HCT116 (cell line): ENCODE data around the gene ETFA. TPM values are rescaled to one million over a fixed set of nuclear protein-coding genes. Genes with fewer than 3 reads are reported as not detected.

Source experiments
- ATAC-seq: fragments of 200-7000 bp; cut with Tn5 transposase; 2 replicates; pipeline ENCODE4 v1.9.1; 2020; ENCODE audit warnings: mild to moderate bottlenecking, moderate library complexity
- BruUV-seq: library from RNA; stranded (reverse); fragments of 400-500 nt; replicated peaks from 2 replicates; lab custom pipeline; 2021; lab: Mats Ljungman, UMichigan
- CTCF ChIA-PET: fragments of 300-600 bp; sonication (Branson Sonifier 250); formaldehyde crosslinking; loops from one replicate; lab custom pipeline; 2021; ENCODE audit warnings: antibody characterized with exemption; lab: Charles Lee
- POLR2A ChIA-PET: fragments of 300-600, 350-600 bp; sonication (Branson Sonifier 250); formaldehyde crosslinking; loops from one replicate; lab custom pipeline; 2021; ENCODE audit warnings: antibody characterized with exemption; lab: Charles Lee
- RAD21 ChIA-PET, 2 experiments: fragments of 300-600 bp; sonication (Branson Sonifier 250); formaldehyde crosslinking; loops; one replicate each; lab custom pipeline; 2023; ENCODE audit warnings: low total read pairs in 2 of 2; ENCODE audit not compliant: uncharacterized antibody in 2 of 2, unreplicated experiment in 2 of 2, low non-redundant PET in 1 of 2; lab: Charles Lee
- DNase-seq: peaks from one replicate; pipeline ENCODE4 v3.0.0-alpha.2; 2010; ENCODE audit warnings: low read depth, low spot score
- H2AFZ ChIP-seq: fragments of 200-600 bp; shearing (Covaris generic), sonication (generic); 2 replicates; pipeline ENCODE4 v1.6.1; 2017; ENCODE audit warnings: low read depth, mixed run types, mixed read lengths, antibody characterized with exemption, low read length; ENCODE audit not compliant: poor library complexity, severe bottlenecking
- H3K27ac ChIP-seq: 2 replicates; pipeline ENCODE4 v1.5.1; 2012; ENCODE audit warnings: low read depth, low read length
- H3K27me3 ChIP-seq: fragments of 200-600 bp; sonication (generic); 2 replicates; pipeline ENCODE4 v1.6.1; 2016; ENCODE audit warnings: mixed run types, low read length, mixed read lengths; ENCODE audit not compliant: insufficient read depth
- H3K36me3 ChIP-seq, 2 experiments: fragments of 200-500 bp in 1 of 2; fragments of 200-600 bp in 1 of 2; sonication (Bioruptor generic) in 1 of 2; sonication (generic) in 1 of 2; 2 replicates each; pipeline versions ENCODE4 v1.5.1 to v1.6.1; 2014 to 2016; ENCODE audit warnings: low read length in 2 of 2, inconsistent platforms in 1 of 2, mixed read lengths in 1 of 2, mixed run types in 1 of 2; ENCODE audit not compliant: insufficient read depth in 2 of 2, control insufficient read depth in 1 of 2
- H3K4me1 ChIP-seq, 2 experiments: fragments of 200-600 bp in 1 of 2; sonication (generic) in 1 of 2; 2 replicates each; pipeline versions ENCODE4 v1.5.1 to v1.6.1; 2012 to 2017; ENCODE audit warnings: low read length in 2 of 2, inconsistent platforms in 1 of 2, mild to moderate bottlenecking in 1 of 2, mixed read lengths in 1 of 2, mixed run types in 1 of 2, moderate library complexity in 1 of 2; ENCODE audit not compliant: insufficient read depth in 2 of 2, control insufficient read depth in 1 of 2
- H3K4me2 ChIP-seq: fragments of 200-600 bp; sonication (generic); 2 replicates; pipeline ENCODE4 v1.6.1; 2017; ENCODE audit warnings: mixed run types, low read length, mixed read lengths
- H3K4me3 ChIP-seq, 2 experiments: fragments of 200-600 bp in 1 of 2; sonication (generic) in 1 of 2; replicated peaks in 1 of 2; 2 replicates each; pipeline ENCODE4 v1.5.1; 2011 to 2016; ENCODE audit warnings: low read length in 2 of 2, control low read depth in 1 of 2, low read depth in 1 of 2, mild to moderate bottlenecking in 1 of 2, mixed read lengths in 1 of 2, mixed run types in 1 of 2
- H3K79me2 ChIP-seq: fragments of 200-600 bp; sonication (generic); 2 replicates; pipeline ENCODE4 v1.6.1; 2017; ENCODE audit warnings: mild to moderate bottlenecking, mixed run types, low read length, moderate library complexity, mixed read lengths; ENCODE audit not compliant: insufficient read depth
- H3K9ac ChIP-seq: fragments of 200-600 bp; sonication (generic); 2 replicates; pipeline ENCODE4 v1.6.1; 2016; ENCODE audit warnings: low read length, mixed read lengths
- H3K9me2 ChIP-seq: fragments of 200-600 bp; sonication (generic), shearing (Covaris generic); 2 replicates; pipeline ENCODE4 v1.6.1; 2017; ENCODE audit warnings: mixed run types, mild to moderate bottlenecking, moderate library complexity; ENCODE audit not compliant: insufficient read depth
- H3K9me3 ChIP-seq, 2 experiments: fragments of 200-500 bp in 1 of 2; fragments of 200-600 bp in 1 of 2; sonication (Bioruptor generic) in 1 of 2; sonication (generic) in 1 of 2; 2 replicates each; pipeline ENCODE4 v1.6.1; 2014 to 2017; ENCODE audit warnings: low read length in 2 of 2, mixed read lengths in 2 of 2, inconsistent platforms in 1 of 2, low read depth in 1 of 2, mild to moderate bottlenecking in 1 of 2, mixed run types in 1 of 2, moderate library complexity in 1 of 2; ENCODE audit not compliant: control insufficient read depth in 1 of 2, insufficient read depth in 1 of 2
- H4K20me1 ChIP-seq: fragments of 200-600 bp; sonication (generic), shearing (Covaris generic); 2 replicates; pipeline ENCODE4 v1.6.1; 2017; ENCODE audit warnings: mixed run types, mild to moderate bottlenecking, moderate library complexity; ENCODE audit not compliant: insufficient read depth
- CBX3 ChIP-seq: IDR thresholded peaks from 2 replicates; pipeline ENCODE4 v1.6.1; 2012; ENCODE audit warnings: low read depth
- CEBPB ChIP-seq: IDR thresholded peaks from 2 replicates; pipeline ENCODE4 v1.6.1; 2012; ENCODE audit warnings: low read depth
- CTCF ChIP-seq, 3 experiments: fragments of 200-600 bp in 1 of 3; sonication (generic) in 1 of 3; IDR thresholded peaks in 2 of 3; conservative IDR thresholded peaks in 1 of 3; 2 replicates each; pipeline ENCODE4 v1.5.1; 2012 to 2017; ENCODE audit warnings: low read depth in 2 of 3, low read length in 2 of 3, antibody characterized with exemption in 1 of 3, borderline replicate concordance in 1 of 3, control low read depth in 1 of 3, mild to moderate bottlenecking in 1 of 3, mixed read lengths in 1 of 3, mixed run types in 1 of 3, moderate library complexity in 1 of 3; ENCODE audit not compliant: insufficient read depth in 1 of 3
- EGR1 ChIP-seq: IDR thresholded peaks from 2 replicates; pipeline ENCODE4 v1.6.1; 2012; ENCODE audit warnings: low read depth
- ELF1 ChIP-seq: IDR thresholded peaks from 2 replicates; pipeline ENCODE4 v1.6.1; 2012; ENCODE audit warnings: low read depth, borderline replicate concordance
- EZH2phosphoT487 ChIP-seq: fragments of 200-600 bp; IDR thresholded peaks from 2 replicates; pipeline ENCODE4 v1.6.1; 2018; ENCODE audit warnings: antibody characterized with exemption, borderline replicate concordance
- JUND ChIP-seq: IDR thresholded peaks from 2 replicates; pipeline ENCODE4 v1.6.1; 2012
- POLR2A ChIP-seq: IDR thresholded peaks from 2 replicates; pipeline ENCODE4 v1.7.0; 2011; ENCODE audit warnings: borderline replicate concordance; ENCODE audit not compliant: insufficient read depth, insufficient read length; ENCODE audit errors: extremely low read depth
- POLR2AphosphoS5 ChIP-seq: IDR thresholded peaks from 2 replicates; pipeline ENCODE4 v1.6.1; 2011; ENCODE audit warnings: mild to moderate bottlenecking, low read depth, low read length, moderate library complexity
- RAD21 ChIP-seq: IDR thresholded peaks from 2 replicates; pipeline ENCODE4 v1.6.1; 2012; ENCODE audit warnings: low read depth, mild to moderate bottlenecking
- REST ChIP-seq: IDR thresholded peaks from 2 replicates; pipeline ENCODE4 v1.6.1; 2012; ENCODE audit warnings: low read depth
- SIN3A ChIP-seq: IDR thresholded peaks from 2 replicates; pipeline ENCODE4 v1.6.1; 2012; ENCODE audit warnings: low read depth
- SRF ChIP-seq: IDR thresholded peaks from 2 replicates; pipeline ENCODE4 v1.6.1; 2012; ENCODE audit warnings: low read depth
- TCF7L2 ChIP-seq: IDR thresholded peaks from 2 replicates; pipeline ENCODE4 v1.7.0; 2011; ENCODE audit warnings: borderline replicate concordance, inconsistent platforms; ENCODE audit not compliant: insufficient read depth, insufficient read length; ENCODE audit errors: extremely low read depth
- YY1 ChIP-seq: IDR thresholded peaks from 2 replicates; pipeline ENCODE4 v1.6.1; 2011; ENCODE audit warnings: low read length, low read depth, moderate library complexity, mild to moderate bottlenecking; ENCODE audit not compliant: insufficient replicate concordance; ENCODE audit errors: extremely low read depth
- ZFX ChIP-seq: fragments of 450-650 bp; IDR thresholded peaks from 2 replicates; pipeline ENCODE4 v1.6.1; 2017
- ZNF274 ChIP-seq: fragments of 200-500 bp; sonication (Bioruptor generic); IDR thresholded peaks from 2 replicates; pipeline ENCODE4 v1.6.1; 2014; ENCODE audit warnings: mild to moderate bottlenecking, low read depth, low read length, inconsistent platforms
- intact Hi-C: fragments of 100-400 bp; cut with micrococcal nuclease; formaldehyde crosslinking; loops from 2 replicates; pipeline ENCODE4 v1.10.0; 2022
- total RNA-seq: library from RNA; stranded (reverse); gene quantifications from one replicate; pipeline ENCODE4 v1.2.1, GENCODE V29; 2021; ENCODE audit not compliant: unreplicated experiment
- TF ChIP-seq, protein P1 (sequence below): IDR thresholded peaks from 2 replicates; pipeline ENCODE4 v1.6.1; 2011; ENCODE audit warnings: mild to moderate bottlenecking, low read length, moderate library complexity; ENCODE audit not compliant: insufficient replicate concordance; ENCODE audit errors: extremely low read depth
- TF ChIP-seq, protein P2 (sequence below): IDR thresholded peaks from 2 replicates; pipeline ENCODE4 v1.6.1; 2012
- TF ChIP-seq, protein P3 (sequence below): IDR thresholded peaks from 2 replicates; pipeline ENCODE4 v1.6.1; 2012

ETFA gene
- total RNA-seq, 1 experiment from 2014 or later: 144 TPM

DNA sequence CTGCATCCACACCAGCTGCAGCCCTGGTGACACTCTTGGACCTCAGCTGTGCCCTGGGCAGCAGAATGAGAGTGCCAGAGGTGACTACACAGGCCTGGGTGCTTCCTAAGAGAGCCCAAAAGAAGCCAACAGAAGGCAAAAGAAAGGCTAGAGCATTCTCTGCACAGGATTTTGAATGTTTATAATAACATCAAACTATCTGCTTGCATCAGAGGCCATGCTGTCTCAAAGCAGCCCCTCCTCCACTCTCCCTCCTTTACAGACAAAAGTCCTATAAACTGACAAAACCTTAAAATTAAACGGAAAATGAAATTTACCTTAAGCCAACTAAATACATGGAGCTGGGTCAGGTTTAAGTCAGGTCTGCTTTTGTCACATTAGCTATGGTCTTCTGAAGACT lies 95.6 kb downstream of the ETFA start:
- ChIA-PET RAD21 (no interaction called here), POLR2A (no interaction called here), CTCF (no interaction called here)
- no peak overlapping the region for H3K4me3 ChIP-seq
- TF ChIP-seq ELF1: no peak
- TF ChIP-seq SIN3A: no peak
- no peak for TF ChIP-seq EZH2phosphoT487
- TF ChIP-seq POLR2A: no peak
- TF ChIP-seq SRF: no peak
- no peak for TF ChIP-seq CBX3
- TF ChIP-seq RAD21: no peak
- no peak for TF ChIP-seq ZNF274
- TF ChIP-seq CEBPB: no peak
- no peak for TF ChIP-seq ZFX
- TF ChIP-seq, protein P1, sequence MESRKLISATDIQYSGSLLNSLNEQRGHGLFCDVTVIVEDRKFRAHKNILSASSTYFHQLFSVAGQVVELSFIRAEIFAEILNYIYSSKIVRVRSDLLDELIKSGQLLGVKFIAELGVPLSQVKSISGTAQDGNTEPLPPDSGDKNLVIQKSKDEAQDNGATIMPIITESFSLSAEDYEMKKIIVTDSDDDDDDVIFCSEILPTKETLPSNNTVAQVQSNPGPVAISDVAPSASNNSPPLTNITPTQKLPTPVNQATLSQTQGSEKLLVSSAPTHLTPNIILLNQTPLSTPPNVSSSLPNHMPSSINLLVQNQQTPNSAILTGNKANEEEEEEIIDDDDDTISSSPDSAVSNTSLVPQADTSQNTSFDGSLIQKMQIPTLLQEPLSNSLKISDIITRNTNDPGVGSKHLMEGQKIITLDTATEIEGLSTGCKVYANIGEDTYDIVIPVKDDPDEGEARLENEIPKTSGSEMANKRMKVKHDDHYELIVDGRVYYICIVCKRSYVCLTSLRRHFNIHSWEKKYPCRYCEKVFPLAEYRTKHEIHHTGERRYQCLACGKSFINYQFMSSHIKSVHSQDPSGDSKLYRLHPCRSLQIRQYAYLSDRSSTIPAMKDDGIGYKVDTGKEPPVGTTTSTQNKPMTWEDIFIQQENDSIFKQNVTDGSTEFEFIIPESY: no peak
- TF ChIP-seq REST: no peak
- TF ChIP-seq, protein P2, sequence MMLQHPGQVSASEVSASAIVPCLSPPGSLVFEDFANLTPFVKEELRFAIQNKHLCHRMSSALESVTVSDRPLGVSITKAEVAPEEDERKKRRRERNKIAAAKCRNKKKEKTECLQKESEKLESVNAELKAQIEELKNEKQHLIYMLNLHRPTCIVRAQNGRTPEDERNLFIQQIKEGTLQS: no peak
- TF ChIP-seq EGR1: no peak
- TF ChIP-seq CTCF (IDR thresholded peaks at IDR 0.05 in 2 of 3, conservative IDR thresholded peaks at IDR 0.05 in 1 of 3; ENCODE audit: borderline replicate concordance in 1 of 3, insufficient read depth in 1 of 3, low read depth in 2 of 3, low read length in 2 of 3): no peak
- no peak for TF ChIP-seq YY1
- TF ChIP-seq, protein P3, sequence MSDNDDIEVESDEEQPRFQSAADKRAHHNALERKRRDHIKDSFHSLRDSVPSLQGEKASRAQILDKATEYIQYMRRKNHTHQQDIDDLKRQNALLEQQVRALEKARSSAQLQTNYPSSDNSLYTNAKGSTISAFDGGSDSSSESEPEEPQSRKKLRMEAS: no peak
- no peak for TF ChIP-seq POLR2AphosphoS5
- TF ChIP-seq TCF7L2: no peak
- no peak for TF ChIP-seq JUND
- H3K79me2 ChIP-seq: no peaks in the 10 kb centered on the region
- H3K27me3 ChIP-seq: no peaks in the 10 kb centered on the region
- no peaks in the 10 kb centered on the region for H4K20me1 ChIP-seq
- no peak overlapping the region for H2AFZ ChIP-seq
- no TSS peak for BruUV-seq
- intact Hi-C loops: no loop called here
- H3K9me2 ChIP-seq: no peaks in the 10 kb centered on the region
- H3K4me2 ChIP-seq: no peak overlapping the region
- H3K36me3 ChIP-seq: peaks cover 3 to 4% of the 10 kb centered on the region in 2 experiments; a peak in 2 of 4 replicates
- DNase-seq (no peak), ATAC-seq (no peak)
- H3K9me3 ChIP-seq: no peaks in the 10 kb centered on the region
- H3K9ac ChIP-seq: no peak overlapping the region
- H3K27ac ChIP-seq: no peak overlapping the region
- H3K4me1 ChIP-seq: peaks cover 23 to 25% of the 10 kb centered on the region in 2 experiments
